Panc1 (cell line): ENCODE measurements around the gene DUSP9.

ENCODE experiments used
- CTCF ChIP-seq: fragments of 450-650 bp; IDR thresholded peaks from 2 replicates; pipeline ENCODE4 v1.5.1; 2017; ENCODE audit warnings: mild to moderate bottlenecking
- POLR2AphosphoS5 ChIP-seq: IDR thresholded peaks from 2 replicates; pipeline ENCODE4 v1.6.1; 2012; ENCODE audit warnings: mild to moderate bottlenecking, low read depth, low read length, moderate library complexity
- REST ChIP-seq, 2 experiments: IDR thresholded peaks; 2 replicates each; pipeline ENCODE4 v1.6.1; 2011 to 2012; ENCODE audit warnings: low read depth in 2 of 2, control low read depth in 1 of 2, low read length in 1 of 2, mild to moderate bottlenecking in 1 of 2, moderate library complexity in 1 of 2; ENCODE audit not compliant: insufficient read depth in 1 of 2
- TCF7L2 ChIP-seq: IDR thresholded peaks from 2 replicates; pipeline ENCODE4 v1.6.1; 2011; ENCODE audit warnings: mild to moderate bottlenecking, low read depth, low read length, inconsistent platforms

GRCh38 chrX:153645921-153646488, 998 bp upstream of the DUSP9 start:
- TF ChIP-seq POLR2AphosphoS5 (no peak), REST (IDR thresholded peaks at IDR 0.05; ENCODE audit: insufficient read depth in 1 of 2, low read depth in 2 of 2, low read length in 1 of 2) (no peak), TCF7L2 (no peak), CTCF (no peak)
